Neural crest cell (in vitro differentiated cells): Measurements from ENCODE around the gene GAST. TPM values are rescaled to one million over a fixed set of nuclear protein-coding genes. Genes with fewer than 3 reads are reported as not detected.

Source experiments
- DNase-seq: peaks from one replicate; pipeline ENCODE4 v3.0.0; 2021; ENCODE audit warnings: low read depth, mixed read lengths, low spot score
- H3K27ac Mint-ChIP-seq: one replicate; pipeline ENCODE4 v1.8.0; 2021; ENCODE audit warnings: mild to moderate bottlenecking, mixed read lengths; ENCODE audit not compliant: unreplicated experiment
- H3K27me3 Mint-ChIP-seq: 2 replicates; pipeline ENCODE4 v1.8.0; 2021; ENCODE audit warnings: low read depth, mild to moderate bottlenecking, mixed read lengths
- H3K36me3 Mint-ChIP-seq: 2 replicates; pipeline ENCODE4 v1.8.0; 2021; ENCODE audit warnings: low read depth, mild to moderate bottlenecking, mixed read lengths
- H3K4me1 Mint-ChIP-seq: 2 replicates; pipeline ENCODE4 v1.8.0; 2021; ENCODE audit warnings: mixed read lengths
- H3K4me3 Mint-ChIP-seq: one replicate; pipeline ENCODE4 v1.8.0; 2021; ENCODE audit warnings: mild to moderate bottlenecking, mixed read lengths
- H3K9me3 Mint-ChIP-seq: 2 replicates; pipeline ENCODE4 v1.8.0; 2021; ENCODE audit warnings: mixed read lengths
- CTCF ChIP-seq: fragments of 200-600 bp; sonication (generic); conservative IDR thresholded peaks from 2 replicates; pipeline ENCODE4 v1.5.0; 2021; ENCODE audit warnings: antibody characterized with exemption, mild to moderate bottlenecking
- total RNA-seq: library from RNA; stranded (reverse); gene quantifications from 2 replicates; pipeline ENCODE4 v1.2.1, GENCODE V29; 2021

GAST gene
- total RNA-seq, 1 donor from 2014 or later = not detected

GRCh38 chr17:41740506-41740905 is 28.4 kb downstream of the GAST start:
- DNase-seq = no peak
- Mint-ChIP-seq H3K27ac (no peak overlapping the region), H3K27me3 (peaks cover 27% of the 10 kb centered on the region), H3K9me3 (no peaks in the 10 kb centered on the region), H3K4me3 (no peak overlapping the region), H3K4me1 (peaks cover 6% of the 10 kb centered on the region), H3K36me3 (no peaks in the 10 kb centered on the region)
- TF ChIP-seq CTCF = no peak

GRCh38 chr17:41741709-41742108 is 29.6 kb downstream of the GAST start:
- H3K4me1 Mint-ChIP-seq = peaks cover 6% of the 10 kb centered on the region
- H3K9me3 Mint-ChIP-seq = no peaks in the 10 kb centered on the region
- no peak overlapping the region for H3K27ac Mint-ChIP-seq
- no peaks in the 10 kb centered on the region for H3K36me3 Mint-ChIP-seq
- peak overlapping the region; percentile 35 for H3K4me3 Mint-ChIP-seq
- no peak for TF ChIP-seq CTCF
- H3K27me3 Mint-ChIP-seq = peaks cover 18% of the 10 kb centered on the region
- no peak for DNase-seq

- no peak overlapping the region for H3K27ac Mint-ChIP-seq
- H3K27me3 Mint-ChIP-seq = peaks cover 2% of the 10 kb centered on the region
- H3K4me1 Mint-ChIP-seq = no peaks in the 10 kb centered on the region
- H3K9me3 Mint-ChIP-seq = no peaks in the 10 kb centered on the region
- no peak for DNase-seq
- no peak overlapping the region for H3K4me3 Mint-ChIP-seq
- TF ChIP-seq CTCF = no peak
- H3K36me3 Mint-ChIP-seq = no peaks in the 10 kb centered on the region
Measured at GRCh38 chr17:41748275-41748674, 36.1 kb downstream of the GAST start.

GRCh38 chr17:41750862-41751261 is 38.7 kb downstream of the GAST start:
- no peaks in the 10 kb centered on the region for H3K36me3 Mint-ChIP-seq
- no peak for TF ChIP-seq CTCF
- H3K27ac Mint-ChIP-seq = no peak overlapping the region
- H3K4me1 Mint-ChIP-seq = no peaks in the 10 kb centered on the region
- no peak overlapping the region for H3K4me3 Mint-ChIP-seq
- peaks cover 2% of the 10 kb centered on the region for H3K27me3 Mint-ChIP-seq
- no peaks in the 10 kb centered on the region for H3K9me3 Mint-ChIP-seq
- DNase-seq = no peak

- DNase-seq = no peak
- peaks cover 2% of the 10 kb centered on the region for H3K27me3 Mint-ChIP-seq
- no peak overlapping the region for H3K4me3 Mint-ChIP-seq
- no peaks in the 10 kb centered on the region for H3K9me3 Mint-ChIP-seq
- no peak overlapping the region for H3K27ac Mint-ChIP-seq
- no peaks in the 10 kb centered on the region for H3K36me3 Mint-ChIP-seq
- H3K4me1 Mint-ChIP-seq = no peaks in the 10 kb centered on the region
- TF ChIP-seq CTCF = no peak
Measured at GRCh38 chr17:41751288-41751687, 39.2 kb downstream of the GAST start.

GRCh38 chr17:41754066-41754465 is 41.9 kb downstream of the GAST start:
- H3K4me1 Mint-ChIP-seq = no peaks in the 10 kb centered on the region
- H3K27ac Mint-ChIP-seq = peak overlapping the region; percentile 75
- H3K9me3 Mint-ChIP-seq = no peaks in the 10 kb centered on the region
- no peak for TF ChIP-seq CTCF
- H3K4me3 Mint-ChIP-seq = no peak overlapping the region
- DNase-seq = no peak
- no peaks in the 10 kb centered on the region for H3K36me3 Mint-ChIP-seq
- H3K27me3 Mint-ChIP-seq = no peaks in the 10 kb centered on the region
